IPS DF 6.9 (cell line): ENCODE data around the gene WDR70.

Experiments
- DNase-seq: peaks from one replicate; pipeline ENCODE4 v3.0.0-alpha.2; 2013; ENCODE audit warnings: low read depth, low spot score
- H3K27ac ChIP-seq: one replicate; pipeline ENCODE4 v1.5.1; 2013; ENCODE audit warnings: low read length, control low read depth
- H3K27me3 ChIP-seq: 2 replicates; pipeline ENCODE4 v1.6.1; 2013; ENCODE audit warnings: mild to moderate bottlenecking, low read length; ENCODE audit not compliant: control insufficient read depth, insufficient read depth
- H3K36me3 ChIP-seq: 2 replicates; pipeline ENCODE4 v1.6.1; 2013; ENCODE audit warnings: low read length; ENCODE audit not compliant: control insufficient read depth, insufficient read depth
- H3K4me1 ChIP-seq: 2 replicates; pipeline ENCODE4 v1.6.1; 2013; ENCODE audit warnings: low read length; ENCODE audit not compliant: control insufficient read depth, insufficient read depth
- H3K4me3 ChIP-seq: 2 replicates; pipeline ENCODE4 v1.5.1; 2013; ENCODE audit warnings: mild to moderate bottlenecking, low read length
- H3K9me3 ChIP-seq: 2 replicates; pipeline ENCODE4 v1.6.1; 2013; ENCODE audit warnings: low read length, inconsistent platforms; ENCODE audit not compliant: control insufficient read depth, insufficient read depth
- WGBS: extraction: QIAGEN DNeasy Blood & Tissue Kit; methylation state at CpG from one replicate; pipeline ENCODE4 v1.1.7; 2013; ENCODE audit warnings: mixed read lengths, missing lambda C conversion rate; ENCODE audit not compliant: insufficient read length, insufficient coverage; 5-methylcytosine and 5-hydroxymethylcytosine counted together

WDR70 gene

GRCh38 chr5:37734114-37734513 lies 355.0 kb downstream of the WDR70 start:
- Histone ChIP-seq H3K9me3 (no peaks in the 10 kb centered on the region), H3K4me3 (no peak overlapping the region), H3K4me1 (no peaks in the 10 kb centered on the region), H3K27me3 (no peaks in the 10 kb centered on the region), H3K36me3 (no peaks in the 10 kb centered on the region), H3K27ac (no peak overlapping the region)
- no CpG with 5 or more reads among the region's 1 CpG for WGBS
- no peak for DNase-seq

- Histone ChIP-seq H3K4me1 (no peaks in the 10 kb centered on the region), H3K9me3 (no peaks in the 10 kb centered on the region), H3K4me3 (no peak overlapping the region), H3K36me3 (no peaks in the 10 kb centered on the region), H3K27ac (no peak overlapping the region), H3K27me3 (no peaks in the 10 kb centered on the region)
- no CpG with 5 or more reads among the region's 4 CpGs for WGBS
- DNase-seq = no peak
Measured at GRCh38 chr5:37735649-37736347, 356.7 kb downstream of the WDR70 start.

GRCh38 chr5:37736397-37736796 lies 357.3 kb downstream of the WDR70 start:
- DNase-seq = no peak
- H3K4me3 ChIP-seq = no peak overlapping the region
- no peak overlapping the region for H3K27ac ChIP-seq
- no peaks in the 10 kb centered on the region for H3K4me1 ChIP-seq
- no peaks in the 10 kb centered on the region for H3K36me3 ChIP-seq
- H3K27me3 ChIP-seq = no peaks in the 10 kb centered on the region
- H3K9me3 ChIP-seq = no peaks in the 10 kb centered on the region
- no CpG with 5 or more reads among the region's 2 CpGs for WGBS

GRCh38 chr5:37737326-37738056 lies 358.4 kb downstream of the WDR70 start:
- Histone ChIP-seq H3K36me3 (no peaks in the 10 kb centered on the region), H3K27ac (no peak overlapping the region), H3K27me3 (no peaks in the 10 kb centered on the region), H3K4me3 (no peak overlapping the region), H3K9me3 (no peaks in the 10 kb centered on the region), H3K4me1 (no peaks in the 10 kb centered on the region)
- WGBS = no CpG with 5 or more reads among the region's 4 CpGs
- no peak for DNase-seq

- no peak for DNase-seq
- Histone ChIP-seq H3K4me1 (no peaks in the 10 kb centered on the region), H3K4me3 (no peak overlapping the region), H3K36me3 (no peaks in the 10 kb centered on the region), H3K27ac (no peak overlapping the region), H3K9me3 (no peaks in the 10 kb centered on the region), H3K27me3 (no peaks in the 10 kb centered on the region)
- WGBS = no CpG with 5 or more reads among the region's 4 CpGs
Measured at GRCh38 chr5:37738057-37738691, 359.1 kb downstream of the WDR70 start.

GRCh38 chr5:37738865-37739488 lies 359.9 kb downstream of the WDR70 start:
- no CpG with 5 or more reads among the region's 5 CpGs for whole genome bisulfite sequencing
- Histone ChIP-seq H3K4me1 (no peaks in the 10 kb centered on the region), H3K27ac (no peak overlapping the region), H3K9me3 (no peaks in the 10 kb centered on the region), H3K36me3 (no peaks in the 10 kb centered on the region), H3K4me3 (no peak overlapping the region), H3K27me3 (no peaks in the 10 kb centered on the region)
- DNase-seq = no peak

GRCh38 chr5:37739817-37740261 lies 360.7 kb downstream of the WDR70 start:
- H3K4me3 ChIP-seq = no peak overlapping the region
- DNase-seq = no peak
- no peaks in the 10 kb centered on the region for H3K36me3 ChIP-seq
- WGBS = no CpG with 5 or more reads among the region's 2 CpGs
- no peaks in the 10 kb centered on the region for H3K9me3 ChIP-seq
- no peak overlapping the region for H3K27ac ChIP-seq
- no peaks in the 10 kb centered on the region for H3K27me3 ChIP-seq
- H3K4me1 ChIP-seq = no peaks in the 10 kb centered on the region

GRCh38 chr5:37740331-37741066 lies 361.4 kb downstream of the WDR70 start:
- Histone ChIP-seq H3K9me3 (no peaks in the 10 kb centered on the region), H3K4me3 (no peak overlapping the region), H3K27ac (no peak overlapping the region), H3K36me3 (no peaks in the 10 kb centered on the region), H3K4me1 (no peaks in the 10 kb centered on the region), H3K27me3 (no peaks in the 10 kb centered on the region)
- no peak for DNase-seq

GRCh38 chr5:37742111-37742510 lies 363.0 kb downstream of the WDR70 start:
- no peaks in the 10 kb centered on the region for H3K4me1 ChIP-seq
- H3K4me3 ChIP-seq = no peak overlapping the region
- no peak for DNase-seq
- H3K27ac ChIP-seq = no peak overlapping the region
- H3K36me3 ChIP-seq = no peaks in the 10 kb centered on the region
- H3K9me3 ChIP-seq = no peaks in the 10 kb centered on the region
- no peaks in the 10 kb centered on the region for H3K27me3 ChIP-seq

GRCh38 chr5:37751227-37751626 lies 372.1 kb downstream of the WDR70 start:
- no CpG with 5 or more reads among the region's 3 CpGs for WGBS
- no peak for DNase-seq
- H3K9me3 ChIP-seq = no peaks in the 10 kb centered on the region
- no peak overlapping the region for H3K27ac ChIP-seq
- H3K4me1 ChIP-seq = no peaks in the 10 kb centered on the region; the same call in 1 of the 2 replicates
- H3K4me3 ChIP-seq = no peak overlapping the region
- no peaks in the 10 kb centered on the region for H3K27me3 ChIP-seq
- H3K36me3 ChIP-seq = no peaks in the 10 kb centered on the region
